ENCODE data around the gene FBXO9.

Gene FBXO9

DNA sequence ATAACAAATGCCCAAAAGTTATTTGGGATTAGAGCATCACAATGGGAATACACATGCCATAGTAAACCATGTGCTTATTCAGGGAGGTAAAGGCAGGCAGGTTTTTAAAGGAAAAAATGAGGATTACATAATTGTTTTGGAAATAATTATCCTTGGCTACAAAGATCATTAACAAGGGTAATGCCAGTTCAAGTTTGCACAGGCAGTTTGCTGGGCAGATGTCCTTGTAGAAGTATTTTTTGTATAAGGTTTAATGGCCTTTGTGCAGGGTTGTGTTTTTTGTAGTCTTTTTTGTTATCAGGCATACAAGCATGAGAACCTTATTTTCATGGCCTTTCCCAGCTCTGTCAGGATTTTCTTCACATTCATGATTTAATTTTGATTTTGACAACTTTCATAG, 24.7 kb downstream of the FBXO9 start:
- no peak for DNase-seq (ENCODE audit: low read depth in 1 of 2, low spot score in 1 of 2)

DNA sequence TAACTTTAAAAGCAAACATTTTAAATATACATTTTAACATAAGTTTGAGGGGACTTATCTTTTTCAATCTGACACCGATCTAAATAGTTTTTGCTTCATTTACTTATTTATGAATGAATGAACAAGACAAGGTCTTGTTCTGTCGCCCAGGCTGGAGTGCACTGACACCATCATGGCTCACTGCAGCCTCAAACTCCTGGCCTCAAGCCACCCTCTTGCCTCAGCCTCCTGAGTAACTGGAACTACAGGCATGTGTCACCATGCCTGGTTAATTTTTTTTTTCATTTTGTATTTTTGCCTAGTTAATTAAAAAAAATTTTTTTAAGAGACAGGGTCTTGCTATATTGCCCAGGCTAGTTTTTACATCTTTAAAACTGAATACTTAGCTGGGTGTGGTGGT, 25.4 kb downstream of the FBXO9 start:
- no peak for DNase-seq (ENCODE audit: low read depth in 1 of 2, low spot score in 1 of 2)

DNA sequence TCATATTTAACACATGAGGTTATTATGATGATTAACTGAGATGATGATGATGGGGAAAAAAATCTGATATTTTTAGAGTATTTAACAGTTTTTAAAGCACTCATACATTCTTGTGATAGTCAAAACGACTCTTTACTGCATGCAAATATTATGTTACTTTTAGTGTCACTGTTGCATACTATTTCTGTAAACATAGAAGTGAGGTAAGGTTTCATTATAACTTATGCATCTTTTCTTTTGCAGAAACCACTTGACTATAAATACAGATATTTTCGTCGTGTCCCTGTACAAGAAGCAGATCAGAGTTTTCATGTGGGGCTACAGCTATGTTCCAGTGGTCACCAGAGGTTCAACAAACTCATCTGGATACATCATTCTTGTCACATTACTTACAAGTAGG, 30.1 kb downstream of the FBXO9 start:
- no peak for DNase-seq (ENCODE audit: low read depth in 1 of 2, low spot score in 1 of 2)

DNA sequence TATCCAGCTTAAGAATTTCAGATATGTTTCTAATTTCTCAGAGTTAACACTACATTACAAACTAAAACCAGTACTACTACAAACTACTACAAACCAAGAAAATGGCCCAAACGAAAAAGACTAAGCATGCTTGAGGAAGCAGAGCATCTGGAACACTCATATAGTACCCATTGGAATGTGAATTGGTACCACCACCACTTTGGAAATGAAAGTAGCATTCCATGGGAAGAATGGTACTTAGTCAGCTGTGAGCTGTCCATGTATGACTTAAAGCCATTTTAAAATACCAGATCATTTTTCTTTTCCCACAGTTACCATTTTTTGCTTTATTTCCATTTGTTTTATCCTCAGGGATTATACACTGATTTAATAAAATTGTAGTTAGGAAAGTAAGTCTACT, 30.5 kb downstream of the FBXO9 start:
- DNase-seq (ENCODE audit: low read depth in 1 of 2, low spot score in 1 of 2): no peak

DNA sequence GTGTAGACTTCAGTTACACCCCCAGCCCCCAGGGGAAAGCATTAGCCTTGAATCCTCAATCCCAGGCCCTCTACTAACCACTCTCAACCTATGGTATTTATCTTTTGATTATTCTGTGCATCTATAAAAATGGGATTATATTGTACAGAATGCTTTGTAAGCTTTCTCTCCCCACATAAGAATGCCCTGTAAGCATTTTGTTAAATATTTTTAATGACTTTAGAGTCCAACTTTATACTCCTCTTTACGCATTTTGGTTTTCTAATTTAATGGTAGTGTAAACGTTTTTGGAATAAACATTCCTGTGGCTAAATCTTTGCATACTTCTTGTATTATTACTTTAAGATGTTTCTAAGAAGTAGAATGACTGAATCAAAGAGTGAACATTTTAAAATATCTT, 35.4 kb downstream of the FBXO9 start:
- no peak for DNase-seq (ENCODE audit: low read depth in 1 of 2, low spot score in 1 of 2)

DNA sequence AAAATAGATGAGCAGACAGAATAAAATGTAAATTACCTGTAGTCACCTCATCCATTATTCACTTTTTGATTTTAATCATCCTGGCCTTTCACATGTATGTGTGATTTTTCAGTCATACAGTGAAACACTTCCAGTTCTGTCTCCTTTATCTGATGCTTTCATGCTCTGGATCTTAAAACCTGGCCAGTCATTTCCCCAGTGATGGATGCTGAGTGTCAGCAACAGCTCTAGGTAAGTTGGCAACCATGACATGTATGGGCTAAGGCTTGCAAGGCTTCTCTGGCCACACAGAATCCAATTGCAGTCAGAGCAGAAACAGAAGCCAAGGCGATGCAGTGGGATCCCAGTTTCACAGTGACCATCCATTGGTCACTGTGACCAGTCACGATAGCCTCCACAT, 35.8 kb downstream of the FBXO9 start:
- no peak for DNase-seq (ENCODE audit: low read depth in 1 of 2, low spot score in 1 of 2)

DNA sequence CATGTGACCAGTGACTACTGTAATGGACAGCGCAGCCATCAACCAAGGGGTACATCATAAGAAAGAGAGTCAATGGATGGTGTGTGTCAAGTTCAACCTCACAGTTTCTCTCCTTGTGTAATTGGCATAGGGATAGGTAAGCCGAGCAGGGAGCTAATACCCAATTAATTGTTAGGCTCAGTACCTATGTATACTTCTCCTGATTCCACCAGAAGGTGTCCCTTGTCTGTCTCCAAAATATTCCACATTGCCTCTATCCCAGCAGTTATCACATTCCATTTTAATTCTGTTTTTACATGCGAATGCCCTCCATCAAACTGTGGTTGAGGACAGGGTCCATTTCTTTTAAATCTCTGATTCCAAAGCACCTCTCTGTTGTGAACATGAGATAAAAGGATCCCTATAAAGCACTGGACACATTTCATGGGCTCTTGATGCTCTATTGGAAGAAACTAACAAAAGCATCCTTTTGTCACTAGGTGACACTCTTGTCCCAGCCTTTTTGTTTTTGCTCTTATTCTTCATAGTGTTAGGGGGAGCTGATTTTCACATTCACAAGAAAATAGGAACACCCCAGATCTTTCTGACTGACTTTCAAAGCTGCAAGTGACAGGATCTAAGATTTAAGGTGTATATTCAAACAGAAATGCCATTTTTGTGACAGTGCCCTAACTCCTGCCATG, 38.9 kb downstream of the FBXO9 start:
- no peak for DNase-seq (ENCODE audit: low read depth in 1 of 2, low spot score in 1 of 2)

DNA sequence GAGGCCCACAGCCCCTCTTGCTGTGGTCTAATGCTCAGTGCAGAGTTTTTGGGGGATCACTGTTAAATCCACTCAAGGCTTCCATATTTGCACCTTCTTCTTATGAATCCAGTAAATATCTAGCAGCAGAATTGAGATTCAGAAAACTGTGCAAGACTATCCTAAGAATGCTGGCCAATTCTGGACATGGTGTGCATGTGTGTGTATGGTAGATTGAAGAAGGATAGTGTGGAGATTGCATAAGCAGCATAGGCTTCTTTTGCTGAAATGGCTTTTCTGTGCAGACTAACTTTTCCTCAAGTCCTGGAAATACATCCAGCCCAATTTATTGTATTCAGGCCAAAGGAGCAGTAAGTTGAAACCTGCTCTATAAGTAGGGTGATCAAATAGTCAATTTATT, 39.7 kb downstream of the FBXO9 start:
- DNase-seq (ENCODE audit: low read depth in 1 of 2, low spot score in 1 of 2): no peak

DNA sequence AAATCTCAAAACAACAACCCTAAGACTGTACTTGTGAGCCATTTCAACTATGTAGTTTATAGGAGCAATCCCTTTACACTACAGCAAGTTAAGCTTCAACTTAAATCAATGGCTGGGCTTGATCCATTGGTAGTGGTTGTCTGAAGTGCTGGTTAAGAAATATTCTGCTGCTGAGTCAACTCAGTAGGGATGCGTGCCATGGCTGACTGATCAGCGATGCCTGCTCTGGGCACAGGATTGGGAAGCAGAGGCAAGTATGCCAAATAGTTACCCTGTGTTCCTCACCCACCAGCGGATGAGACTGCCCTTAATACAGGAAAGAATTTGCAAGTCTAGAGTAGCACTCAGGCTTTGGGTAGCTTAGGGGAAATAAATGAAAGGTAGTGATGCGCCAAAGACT, 41.9 kb downstream of the FBXO9 start:
- DNase-seq (ENCODE audit: low read depth in 1 of 2, low spot score in 1 of 2): no peak

DNA sequence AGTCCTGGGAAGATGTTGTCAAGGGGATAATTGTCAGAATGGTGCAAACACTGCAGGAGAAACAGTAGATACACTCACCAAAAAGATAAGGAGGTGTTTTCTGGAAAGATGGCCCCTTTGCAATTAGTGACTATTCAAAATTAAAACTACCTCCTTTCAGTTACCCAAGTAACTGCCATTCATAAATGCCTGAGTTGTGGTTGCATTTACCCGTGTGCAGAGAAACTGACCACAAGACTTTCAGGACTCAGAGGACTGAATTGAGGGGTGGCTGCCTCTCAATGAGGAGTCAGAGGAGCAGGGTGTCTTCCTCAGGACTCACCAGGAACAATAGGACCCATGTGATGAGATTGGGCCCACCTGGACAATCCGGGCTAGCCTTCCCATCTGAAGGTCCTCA, 44.4 kb downstream of the FBXO9 start:
- DNase-seq (ENCODE audit: low read depth in 1 of 2, low spot score in 1 of 2): no peak

DNA sequence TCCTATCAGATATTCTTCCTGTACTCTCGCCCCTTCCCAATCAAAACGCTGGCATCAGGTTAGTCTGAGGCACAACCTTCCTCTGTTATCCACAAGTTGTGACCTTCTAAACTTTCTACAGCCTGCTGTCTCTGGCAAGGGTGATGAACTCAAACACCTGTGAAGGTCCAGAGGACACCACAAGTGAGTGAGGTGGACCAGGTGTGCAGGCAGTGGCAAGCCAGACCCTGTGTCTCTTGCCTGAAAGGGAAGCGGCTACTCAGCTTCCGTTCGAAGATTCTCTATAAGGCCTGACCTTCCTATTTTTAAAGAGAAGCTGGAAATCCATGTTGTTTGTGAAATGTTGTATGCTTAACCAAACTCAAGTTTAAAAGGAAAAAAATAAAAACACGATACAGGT, 46.7 kb downstream of the FBXO9 start:
- DNase-seq (ENCODE audit: low read depth in 1 of 2, low spot score in 1 of 2): no peak

DNA sequence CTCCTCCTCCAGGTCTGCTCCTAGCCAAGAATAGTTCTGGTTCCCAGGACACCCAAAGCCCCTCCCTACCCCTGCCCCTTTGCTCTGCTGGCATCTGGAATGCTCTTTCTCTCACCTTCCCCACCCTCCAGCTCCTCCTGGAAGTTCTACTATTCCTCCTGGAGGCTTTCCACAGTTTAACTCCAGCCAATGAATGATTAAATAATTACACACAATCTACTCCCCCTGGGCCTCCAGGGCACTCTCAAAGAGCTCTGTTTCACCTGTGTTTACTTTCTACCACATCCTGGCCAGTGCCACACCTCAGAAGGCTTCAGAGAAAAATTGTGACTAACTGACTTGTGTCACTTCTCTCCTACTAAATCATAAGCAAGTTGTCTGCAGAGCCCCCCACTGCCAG, 47.2 kb downstream of the FBXO9 start:
- DNase-seq (ENCODE audit: low read depth in 1 of 2, low spot score in 1 of 2): no peak

DNA sequence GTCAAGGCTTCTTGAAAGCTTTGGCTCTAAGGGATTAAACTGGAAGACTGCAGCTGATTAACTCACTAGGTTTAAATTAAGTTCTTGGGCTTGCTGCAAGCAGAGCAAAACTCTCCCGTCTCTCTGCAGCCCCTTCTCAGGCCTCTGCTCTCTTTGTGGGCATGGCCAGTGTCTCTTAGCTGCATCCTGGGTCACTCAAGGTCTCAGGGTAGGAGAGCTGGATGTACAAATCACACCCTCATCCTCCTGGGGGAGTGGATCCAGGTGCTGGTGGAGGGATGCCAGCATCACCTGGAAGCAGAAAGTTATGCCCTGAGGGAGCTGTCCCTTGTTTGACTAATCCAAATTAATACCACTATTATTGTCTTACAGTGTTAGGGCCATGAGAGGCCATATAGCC, 47.7 kb downstream of the FBXO9 start:
- no peak for DNase-seq (ENCODE audit: low read depth in 1 of 2, low spot score in 1 of 2)

DNA sequence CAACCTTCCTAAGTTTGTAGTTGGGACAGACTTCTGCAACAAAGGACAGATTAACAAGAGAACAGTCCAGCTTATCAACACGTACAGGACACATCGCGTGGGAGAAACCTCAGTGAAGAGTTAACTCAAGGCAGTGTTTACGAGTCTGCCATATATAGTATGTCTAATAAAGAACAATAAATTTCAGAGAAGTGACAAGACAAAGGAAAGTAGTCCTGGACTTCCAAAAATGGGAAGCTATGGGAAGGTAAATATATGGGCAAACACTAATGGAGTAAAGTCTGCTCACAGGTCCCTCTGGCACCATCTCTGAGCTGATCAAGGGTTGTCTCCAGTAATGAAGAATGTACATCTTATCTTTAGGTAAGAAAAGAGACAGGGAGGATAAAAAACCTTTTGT, 48.5 kb downstream of the FBXO9 start:
- no peak for DNase-seq (ENCODE audit: low read depth in 1 of 2, low spot score in 1 of 2)

DNA sequence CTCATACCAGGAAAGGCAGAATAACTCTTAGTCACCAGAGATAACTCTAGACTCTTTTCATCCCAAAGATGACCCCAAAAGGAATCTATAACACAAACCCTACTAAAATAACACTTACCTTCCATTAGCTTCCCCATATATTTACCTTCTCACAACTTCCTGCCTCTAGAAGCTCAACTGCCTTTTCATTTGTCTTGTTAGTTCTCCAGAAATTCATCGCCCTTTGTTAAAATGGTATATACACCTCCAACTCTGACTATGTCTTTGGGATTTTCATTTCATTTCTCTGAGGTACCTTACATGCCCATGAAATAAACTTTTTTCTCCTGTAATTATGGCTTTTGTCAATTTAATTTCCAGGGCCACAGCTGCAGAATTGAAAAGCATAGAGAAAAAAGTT, 49.9 kb downstream of the FBXO9 start:
- no peak for DNase-seq (ENCODE audit: low read depth in 1 of 2, low spot score in 1 of 2)

DNA sequence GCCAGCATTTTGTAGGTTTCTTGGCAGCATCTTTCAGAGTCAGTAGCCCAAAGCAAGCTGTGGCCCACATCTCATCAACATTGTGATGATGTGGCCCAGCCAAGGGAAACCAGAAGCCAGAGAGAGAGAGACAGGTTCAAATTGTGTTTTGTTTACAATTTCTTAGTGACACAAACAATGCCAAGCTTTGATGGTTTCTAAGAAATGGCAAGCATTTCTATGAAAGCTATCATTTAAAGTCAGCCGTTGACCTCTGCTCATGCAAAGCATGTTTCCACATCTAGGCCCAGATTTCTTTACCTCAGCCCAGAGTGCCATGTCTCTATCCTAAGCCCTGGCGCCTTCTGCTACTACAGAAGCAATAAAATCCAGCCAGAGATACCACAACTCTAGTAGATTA, 50.5 kb downstream of the FBXO9 start:
- DNase-seq (ENCODE audit: low read depth in 1 of 2, low spot score in 1 of 2): no peak

DNA sequence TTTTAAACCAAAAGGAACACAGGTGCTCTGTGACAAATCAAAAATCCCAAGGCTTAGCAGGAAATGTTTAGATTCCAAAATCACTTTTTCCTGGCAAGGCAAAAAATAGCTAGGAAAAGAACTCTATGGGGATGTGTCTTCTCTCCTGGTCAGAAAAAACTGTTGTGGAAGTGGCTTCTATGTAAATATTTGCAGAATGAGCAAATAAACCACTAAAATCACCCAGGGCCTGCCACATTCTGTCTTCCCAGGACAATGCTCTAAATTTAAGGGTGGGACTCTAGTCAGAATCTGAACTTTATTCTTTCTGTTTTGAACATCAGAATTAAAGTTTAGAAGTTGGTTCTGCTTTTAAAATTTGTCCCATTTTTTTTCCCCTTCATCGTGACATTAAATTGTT, 54.1 kb downstream of the FBXO9 start:
- no peak for DNase-seq (ENCODE audit: low read depth in 1 of 2, low spot score in 1 of 2)

DNA sequence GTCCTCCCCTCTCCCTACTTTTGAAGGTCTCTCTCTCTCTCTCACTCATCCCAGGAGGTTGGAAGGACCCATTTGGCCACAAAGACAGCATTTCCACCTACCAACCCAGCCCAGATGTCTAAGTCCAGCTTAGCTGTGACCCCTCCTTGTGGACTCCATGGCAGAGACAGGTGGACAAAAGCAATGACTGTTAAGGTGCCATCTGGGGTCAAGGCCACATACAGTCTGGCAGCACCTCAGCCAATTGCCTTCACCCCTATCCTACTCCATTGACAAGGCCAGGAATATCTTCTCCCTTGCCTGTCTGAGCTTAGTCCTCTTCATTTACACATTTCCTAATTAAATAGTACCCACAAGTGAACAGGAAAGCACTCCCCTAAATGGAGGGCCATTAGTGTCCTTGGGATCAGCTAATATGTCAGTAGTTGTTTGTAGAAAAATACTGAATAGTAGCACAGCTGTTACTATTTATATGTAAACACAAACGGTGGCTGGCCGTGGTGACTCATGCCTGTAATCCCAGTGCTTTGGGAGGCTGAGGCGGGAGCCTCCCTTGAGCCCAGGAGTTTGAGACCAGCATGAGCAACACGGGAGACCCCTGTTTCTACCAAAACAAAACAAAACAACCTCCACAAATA, 54.7 kb downstream of the FBXO9 start:
- no peak for DNase-seq (ENCODE audit: low read depth in 1 of 2, low spot score in 1 of 2)

DNA sequence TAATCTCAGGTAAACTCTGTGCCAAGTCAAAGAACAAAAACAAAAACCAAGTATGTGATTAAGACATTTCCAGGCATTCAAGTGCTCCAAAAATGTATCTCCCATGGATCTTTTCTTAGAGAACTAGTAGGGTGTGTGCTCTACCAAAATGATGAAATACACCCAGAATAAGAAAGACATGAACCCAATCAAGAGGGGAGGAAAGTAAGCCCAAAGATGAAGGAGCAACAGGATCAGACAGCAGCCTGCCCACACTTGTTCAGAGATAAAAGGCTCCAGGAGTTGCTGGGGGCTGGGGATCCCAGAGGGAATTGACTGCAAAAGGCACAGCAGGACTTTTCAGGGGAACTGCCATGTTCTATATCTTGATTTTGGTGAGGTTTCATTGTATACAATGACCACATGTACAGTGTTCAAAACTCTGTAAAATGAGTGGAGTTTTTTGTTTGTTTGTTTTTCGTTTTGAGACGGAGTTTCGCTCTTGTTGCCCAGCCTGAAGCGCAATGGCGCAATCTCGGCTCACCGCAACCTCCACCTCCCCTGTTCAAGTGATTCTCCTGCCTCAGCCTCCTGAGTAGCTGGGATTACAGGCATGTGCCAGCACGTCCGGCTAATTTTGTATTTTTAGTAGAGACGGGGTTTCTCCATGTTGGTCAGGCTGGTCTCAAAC, 59.1 kb downstream of the FBXO9 start:
- no peak for DNase-seq (ENCODE audit: low read depth in 1 of 2, low spot score in 1 of 2)

DNA sequence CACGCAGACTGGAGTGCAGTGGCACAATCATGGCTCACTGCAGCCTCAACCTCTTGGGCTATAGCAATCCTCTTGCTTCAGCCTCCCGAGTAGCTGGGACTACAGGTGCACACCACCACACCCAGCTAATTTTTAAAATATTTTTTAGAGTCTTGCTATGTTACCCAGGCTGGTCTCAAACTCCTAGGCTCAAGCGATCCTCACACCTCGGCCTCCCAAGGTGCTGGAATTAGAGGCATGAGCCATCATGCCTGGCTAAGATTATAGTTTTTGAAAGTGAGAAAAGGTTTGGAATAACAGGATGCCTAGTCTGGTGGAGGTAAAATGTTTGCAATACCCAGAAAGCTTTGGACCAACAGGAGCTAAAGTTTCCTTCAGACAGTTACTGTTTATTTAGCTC, 60.1 kb downstream of the FBXO9 start:
- DNase-seq (ENCODE audit: low read depth in 1 of 2, low spot score in 1 of 2): no peak

DNA sequence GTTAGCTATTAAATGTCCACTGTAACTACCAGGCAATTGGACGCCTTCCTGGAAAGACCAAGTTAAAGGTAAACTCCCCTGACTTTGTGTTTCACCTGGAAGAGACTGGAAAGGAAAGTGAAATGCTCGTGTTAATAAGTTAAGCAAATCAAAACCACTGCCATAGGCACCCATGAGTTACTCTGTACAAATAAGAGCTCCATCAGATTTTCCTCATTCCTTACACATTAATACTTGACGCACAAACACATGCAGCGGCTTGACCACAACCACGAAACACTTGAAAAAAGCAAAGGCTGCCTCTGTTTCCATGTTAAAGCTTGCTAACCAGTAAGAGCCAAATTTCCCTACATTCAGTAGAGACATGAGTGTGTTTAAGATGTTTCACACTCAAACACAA, 63.6 kb downstream of the FBXO9 start:
- DNase-seq (ENCODE audit: low read depth in 1 of 2, low spot score in 1 of 2): no peak

DNA sequence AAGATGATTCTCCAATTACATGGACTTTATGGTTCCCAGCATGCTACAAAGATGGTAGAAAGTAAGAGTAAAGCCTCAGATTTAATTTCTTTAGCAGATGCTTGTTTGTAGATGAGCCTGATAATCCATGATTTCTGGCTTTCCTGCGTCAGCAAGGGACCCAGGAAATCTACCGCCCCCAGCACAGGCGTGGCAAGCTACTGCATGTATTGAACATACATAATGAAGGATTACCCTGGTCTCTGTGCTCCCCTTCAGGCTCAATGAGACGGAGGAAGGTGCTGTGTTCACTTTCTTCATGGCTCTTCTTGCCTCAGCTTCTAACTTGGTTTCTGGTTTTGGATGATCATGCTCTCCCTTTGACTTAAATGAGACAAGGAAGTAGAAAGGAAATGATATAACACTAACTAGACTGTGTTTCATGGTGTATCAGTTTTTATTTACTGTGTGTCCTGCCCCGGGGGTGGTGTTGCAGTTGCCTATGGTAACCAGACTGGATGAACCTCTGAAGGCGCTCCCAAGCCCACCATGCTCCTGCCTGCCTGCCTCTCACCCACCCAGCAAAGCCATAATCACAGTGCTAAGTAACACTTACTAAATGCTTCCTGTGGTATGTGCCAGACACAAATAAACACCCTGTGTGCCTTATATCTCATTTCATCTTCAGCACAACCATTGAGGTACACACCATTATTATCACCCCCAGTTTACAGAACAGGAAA, 65.5 kb downstream of the FBXO9 start:
- DNase-seq (ENCODE audit: low read depth in 1 of 2, low spot score in 1 of 2): no peak

All from activated T-helper 1 cell treated with anti-CD3 and anti-CD28 coated beads, Interleukin-2, amount 50 U/mL, for 16 hours (primary cell).